Ovary (tissue), 9 donors: ENCODE measurements around the gene MBD4. TPM values are rescaled to one million over a fixed set of nuclear protein-coding genes. Genes with fewer than 3 reads are reported as not detected.

Experiments
- DNase-seq, 5 donors: peaks; one replicate each; pipeline ENCODE4 v3.0.0-alpha.2; 2019 to 2020
- H3K27ac ChIP-seq, 2 donors: fragments of 200-600 bp; one replicate each; pipeline versions ENCODE4 v1.5.1 to v1.8.0; 2019 to 2022
- H3K27me3 ChIP-seq: fragments of 200-600 bp; one replicate; pipeline ENCODE4 v1.8.0; 2022
- H3K36me3 ChIP-seq: fragments of 200-600 bp; sonication (generic); one replicate; pipeline ENCODE4 v1.5.1; 2019
- H3K4me1 ChIP-seq: one replicate; pipeline ENCODE4 v1.8.1; 2013; ENCODE audit warnings: mild to moderate bottlenecking, moderate library complexity; ENCODE audit not compliant: insufficient read depth
- H3K4me3 ChIP-seq: fragments of 200-600 bp; sonication (generic); one replicate; pipeline ENCODE4 v1.5.1; 2017
- H3K9me3 ChIP-seq, 2 donors: fragments of 200-600 bp in 1 of 2; sonication (generic) in 1 of 2; one replicate each; pipeline versions ENCODE4 v1.5.1 to v1.8.1; 2013 to 2019; ENCODE audit warnings: mild to moderate bottlenecking in 1 of 2, moderate library complexity in 1 of 2
- CTCF ChIP-seq, 3 donors: fragments of 450-650 bp in 2 of 3; fragments of 200-600 bp in 1 of 3; IDR thresholded peaks; one replicate each; pipeline versions ENCODE4 v1.5.1 to v1.8.0; 2016 to 2022; ENCODE audit warnings: antibody characterized with exemption in 3 of 3, mild to moderate bottlenecking in 1 of 3
- EP300 ChIP-seq: sonication (generic); formaldehyde crosslinking; IDR thresholded peaks from one replicate; pipeline ENCODE4 v1.6.1; 2017; ENCODE audit warnings: antibody characterized with exemption
- POLR2A ChIP-seq: fragments of 450-650 bp; IDR thresholded peaks from one replicate; pipeline ENCODE4 v1.6.1; 2017; ENCODE audit warnings: antibody characterized with exemption, mild to moderate bottlenecking, moderate library complexity
- WGBS, 3 donors: extraction: QIAGEN DNeasy Blood & Tissue Kit in 1 of 3; methylation state at CpG; one replicate each; pipeline versions ENCODE4 v1.1.5 to v1.1.7; 2013 to 2017; 5-methylcytosine and 5-hydroxymethylcytosine counted together
- intact Hi-C, 4 donors: fragments of 100-400 bp; cut with DNase I; formaldehyde crosslinking; loops; one replicate each; pipeline versions ENCODE4 v1.11.0 to v1.15.1; 2022 to 2023
- polyA plus RNA-seq, 2 donors: library from polyadenylated mRNA; stranded (reverse); fragments of 200-250 nt in 1 of 2; fragments of 350-450 nt in 1 of 2; fragmentation: Illumina TruSeq in 1 of 2; extraction: RNeasy Lipid Tissue Mini Kit (QIAGEN cat#74804) in 1 of 2; gene quantifications; one replicate each; pipeline ENCODE4 v1.2.3, GENCODE V29; 2013 to 2014
- total RNA-seq, 7 donors: library from RNA; depleted of rRNA in 2 of 7; stranded (reverse); fragments of >200 nt in 2 of 7; fragmentation: NEBNext Ultra II Directional in 3 of 7; extraction: Animal tissue kit (Norgen Biotek cat#: 25700) in 3 of 7; gene quantifications; one replicate each; pipeline versions ENCODE4 v1.1.0 to v1.2.4, GENCODE V29; 2016 to 2023
- donor health status: DM: no; HTN: no; CAD: no; lungs with moderate emphysema.
- donor health status: DM: no; HTN: no; CAD: no.
- donor health status: Bipolar disorder and iron deficiency.
- donor health status: DM: yes; HTN: yes; CAD: no.
- donor health status: DM: no; HTN: no; CAD: no.
- donor health status: DM: yes; HTN: yes; CAD: no.

The MBD4 gene
- total and polyA plus RNA-seq, 9 donors, result 19.5 to 60.0 (median 29.2) TPM

GRCh38 chr3:129417326-129417725 lies 22.4 kb downstream of the MBD4 start:
- Histone ChIP-seq H3K27ac (peak overlapping the region in 1 of 2 donors; percentile 51), H3K4me3 (no peak overlapping the region), H3K9me3 (no peaks in the 10 kb centered on the region), H3K36me3 (no peaks in the 10 kb centered on the region), H3K4me1 (peaks cover 10% of the 10 kb centered on the region), H3K27me3 (no peaks in the 10 kb centered on the region)
- WGBS, 3 donors, result 0 to 3% (median 2%) methylated on average over 1 of the region's 1 CpG
- intact Hi-C loops, result no loop called here
- peak in 3 of 5 donors; percentile 25 to 59 (median 45) for DNase-seq
- TF ChIP-seq EP300 (no peak), CTCF (IDR thresholded peaks at IDR 0.05) (no peak), POLR2A (no peak)

DNA sequence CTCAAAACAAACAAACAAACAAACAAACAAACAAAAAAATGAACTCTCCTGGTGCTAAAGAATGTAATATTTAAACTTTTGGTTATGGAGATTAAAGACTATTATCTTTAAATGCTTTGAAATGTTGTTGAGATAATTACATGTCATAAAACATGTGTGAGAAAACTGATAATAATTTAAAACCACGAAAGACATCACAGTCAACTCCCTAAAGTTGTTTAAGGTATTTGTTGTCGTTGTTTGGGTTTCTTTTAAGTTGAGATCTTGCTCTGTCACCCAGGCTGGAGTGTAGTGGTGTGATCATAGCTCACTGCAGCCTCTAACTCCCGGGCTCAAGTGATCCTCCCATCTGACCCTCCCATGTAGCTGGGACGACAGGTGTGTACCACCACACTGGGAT lies 23.3 kb downstream of the MBD4 start:
- TF ChIP-seq POLR2A (no peak), EP300 (no peak), CTCF (IDR thresholded peaks at IDR 0.05) (no peak)
- intact Hi-C loops, result no loop called here
- H3K4me1 ChIP-seq, result peaks cover 10% of the 10 kb centered on the region
- no peaks in the 10 kb centered on the region for H3K36me3 ChIP-seq
- no peak overlapping the region for H3K27ac ChIP-seq
- no peak overlapping the region for H3K4me3 ChIP-seq
- H3K27me3 ChIP-seq, result no peaks in the 10 kb centered on the region
- H3K9me3 ChIP-seq, result no peaks in the 10 kb centered on the region
- DNase-seq, result no peak
- 46 to 55% (median 51%) methylated on average over 4 of the region's 4 CpGs for WGBS, 3 donors

DNA sequence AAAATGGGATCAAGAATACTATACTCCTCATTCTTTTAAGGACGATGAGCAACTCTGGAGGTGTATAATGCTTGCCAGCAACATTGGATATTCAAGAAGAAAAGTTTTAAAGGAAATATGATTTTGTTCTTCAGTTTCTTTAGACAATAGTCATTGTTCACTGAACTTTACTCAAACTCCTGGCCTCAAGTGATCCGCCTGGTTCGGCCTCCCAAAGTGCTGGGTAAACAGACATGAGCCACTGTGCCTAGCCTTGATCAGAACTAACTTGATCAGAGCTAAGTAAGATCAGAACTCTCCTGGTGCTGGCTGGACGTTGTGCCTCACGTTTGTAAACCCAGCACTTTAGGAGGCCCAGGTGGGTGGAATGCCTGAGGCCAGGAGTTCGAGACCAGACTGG lies 23.9 kb downstream of the MBD4 start:
- Histone ChIP-seq H3K9me3 (no peaks in the 10 kb centered on the region), H3K27ac (peak overlapping the region in 1 of 2 donors; percentile 63), H3K36me3 (no peaks in the 10 kb centered on the region), H3K4me3 (no peak overlapping the region), H3K27me3 (no peaks in the 10 kb centered on the region), H3K4me1 (peaks cover 10% of the 10 kb centered on the region)
- 88 to 90% (median 89%) methylated on average over 6 of the region's 6 CpGs for WGBS, 3 donors
- DNase-seq, result peak in 1 of 5 donors; percentile 19
- intact Hi-C loops, result no loop called here
- TF ChIP-seq EP300, result no peak
- no peak for TF ChIP-seq CTCF (IDR thresholded peaks at IDR 0.05)
- no peak for TF ChIP-seq POLR2A

- peak overlapping the region in 1 of 2 donors; percentile 63 for H3K27ac ChIP-seq
- DNase-seq, result peak in 1 of 5 donors; percentile 19
- H3K4me3 ChIP-seq, result no peak overlapping the region
- no peak for TF ChIP-seq POLR2A
- no peak for TF ChIP-seq EP300
- TF ChIP-seq CTCF (IDR thresholded peaks at IDR 0.05), result no peak
- no peaks in the 10 kb centered on the region for H3K9me3 ChIP-seq
- H3K36me3 ChIP-seq, result no peaks in the 10 kb centered on the region
- H3K27me3 ChIP-seq, result no peaks in the 10 kb centered on the region
- intact Hi-C loops, result no loop called here
- WGBS, 3 donors, result 32 to 91% (median 90%) methylated on average over 3 of the region's 3 CpGs
- peaks cover 10% of the 10 kb centered on the region for H3K4me1 ChIP-seq
Measured at GRCh38 chr3:129415378-129415777, 24.4 kb downstream of the MBD4 start.
